C4-2B (cell line): ENCODE measurements around the gene ATP4B.

Experiments
- CTCF ChIP-seq: fragments of 450-650 bp; conservative IDR thresholded peaks from 2 replicates; pipeline ENCODE4 v1.5.1; 2017; ENCODE audit warnings: mild to moderate bottlenecking
- ZFX ChIP-seq: fragments of 450-650 bp; IDR thresholded peaks from 2 replicates; pipeline ENCODE4 v1.6.1; 2017

- TF ChIP-seq CTCF (no peak), ZFX (no peak)
Measured at GRCh38 chr13:113642563-113642962, 15.4 kb downstream of the ATP4B start.
